NCI-H2196 treated with DMSO at 0.1 percent for 48 hours (cell line): ENCODE results near the gene LEMD2.

Experiments used
- DNase-seq: peaks from one replicate; lab custom pipeline; 2025; ENCODE audit not compliant: unreplicated experiment; lab: John Stamatoyannopoulos, UW

LEMD2 gene

GRCh38 chr6:33797626-33798342 lies 8.9 kb upstream of the LEMD2 start:
- no peak for DNase-seq

GRCh38 chr6:33794910-33795623 lies 6.1 kb upstream of the LEMD2 start:
- no peak for DNase-seq

GRCh38 chr6:33792981-33793380 lies 4.1 kb upstream of the LEMD2 start:
- DNase-seq: no peak

GRCh38 chr6:33791620-33792019 lies 2.7 kb upstream of the LEMD2 start:
- no peak for DNase-seq

- DNase-seq: no peak
Measured at GRCh38 chr6:33790910-33791309, 2.0 kb upstream of the LEMD2 start.

GRCh38 chr6:33790379-33790778 lies 1.4 kb upstream of the LEMD2 start:
- no peak for DNase-seq

GRCh38 chr6:33789550-33789895 lies 593 bp upstream of the LEMD2 start:
- no peak for DNase-seq

GRCh38 chr6:33787954-33788693 lies 806 bp downstream of the LEMD2 start:
- peak; percentile 26 for DNase-seq

GRCh38 chr6:33787346-33787953 lies 1.5 kb downstream of the LEMD2 start:
- DNase-seq: no peak

GRCh38 chr6:33786736-33787135 lies 2.2 kb downstream of the LEMD2 start:
- DNase-seq: no peak

- DNase-seq: no peak
Measured at GRCh38 chr6:33785778-33786177, 3.2 kb downstream of the LEMD2 start.

- no peak for DNase-seq
Measured at GRCh38 chr6:33784787-33785186, 4.1 kb downstream of the LEMD2 start.

- DNase-seq: no peak
Measured at GRCh38 chr6:33783781-33784520, 5.0 kb downstream of the LEMD2 start.

- DNase-seq: no peak
Measured at GRCh38 chr6:33782561-33782960, 6.4 kb downstream of the LEMD2 start.

- DNase-seq: no peak
Measured at GRCh38 chr6:33781131-33781975, 7.6 kb downstream of the LEMD2 start.

- no peak for DNase-seq
Measured at GRCh38 chr6:33779895-33780294, 9.0 kb downstream of the LEMD2 start.

GRCh38 chr6:33779290-33779689 lies 9.6 kb downstream of the LEMD2 start:
- no peak for DNase-seq

GRCh38 chr6:33778444-33779121 lies 10.3 kb downstream of the LEMD2 start:
- DNase-seq: no peak
